ENCODE data around the gene THAP2.
"Not testable (repeated sequence)": the region's sequence is repeated elsewhere in the genome, so short reads cannot be mapped to it uniquely, and the experiment has no call there.

THAP2 gene

GRCh38 chr12:71664411-71665089 lies 449 bp downstream of the THAP2 start:
- Histone ChIP-seq H3K9me3 (ENCODE audit: insufficient read depth, low read depth, low read length) (no peaks in the 10 kb centered on the region), H3K4me1 (ENCODE audit: insufficient read depth, low read length) (no peaks in the 10 kb centered on the region; the same call in 1 of the 2 replicates), H3K36me3 (ENCODE audit: insufficient read depth, low read depth, low read length) (peaks cover 5% of the 10 kb centered on the region), H3K27me3 (ENCODE audit: insufficient read depth, low read length) (no peaks in the 10 kb centered on the region), H3K27ac (ENCODE audit: low read length) (peak overlapping the region; percentile 95), H3K9ac (ENCODE audit: low read depth, low read length) (peak overlapping the region; percentile 98), H3K4me3 (ENCODE audit: low read length) (peak overlapping the region; percentile 94)

- no peaks in the 10 kb centered on the region for H3K9me3 ChIP-seq (ENCODE audit: insufficient read depth, low read depth, low read length)
- no peaks in the 10 kb centered on the region for H3K27me3 ChIP-seq (ENCODE audit: insufficient read depth, low read length)
- peak overlapping the region; percentile 98 for H3K9ac ChIP-seq (ENCODE audit: low read depth, low read length)
- H3K27ac ChIP-seq (ENCODE audit: low read length) = peak overlapping the region; percentile 95
- H3K4me1 ChIP-seq (ENCODE audit: insufficient read depth, low read length) = no peaks in the 10 kb centered on the region; the same call in 1 of the 2 replicates
- peak overlapping the region; percentile 94 for H3K4me3 ChIP-seq (ENCODE audit: low read length)
- H3K36me3 ChIP-seq (ENCODE audit: insufficient read depth, low read depth, low read length) = no peaks in the 10 kb centered on the region
Measured at GRCh38 chr12:71665090-71665463, 976 bp downstream of the THAP2 start.

- peak overlapping the region; percentile 94; the same call in 1 of the 2 replicates for H3K4me3 ChIP-seq (ENCODE audit: low read length)
- H3K4me1 ChIP-seq (ENCODE audit: insufficient read depth, low read length) = no peaks in the 10 kb centered on the region; the same call in 1 of the 2 replicates
- H3K9me3 ChIP-seq (ENCODE audit: insufficient read depth, low read depth, low read length) = no peaks in the 10 kb centered on the region
- no peak overlapping the region for H3K9ac ChIP-seq (ENCODE audit: low read depth, low read length)
- H3K36me3 ChIP-seq (ENCODE audit: insufficient read depth, low read depth, low read length) = no peaks in the 10 kb centered on the region
- no peak overlapping the region for H3K27ac ChIP-seq (ENCODE audit: low read length)
- no peaks in the 10 kb centered on the region for H3K27me3 ChIP-seq (ENCODE audit: insufficient read depth, low read length)
Measured at GRCh38 chr12:71666259-71666658, 2.2 kb downstream of the THAP2 start.

- Histone ChIP-seq H3K27ac (ENCODE audit: low read length) (no peak overlapping the region), H3K9ac (ENCODE audit: low read depth, low read length) (no peak overlapping the region), H3K36me3 (ENCODE audit: insufficient read depth, low read depth, low read length) (no peaks in the 10 kb centered on the region), H3K9me3 (ENCODE audit: insufficient read depth, low read depth, low read length) (no peaks in the 10 kb centered on the region), H3K27me3 (ENCODE audit: insufficient read depth, low read length) (no peaks in the 10 kb centered on the region), H3K4me1 (ENCODE audit: insufficient read depth, low read length) (no peaks in the 10 kb centered on the region), H3K4me3 (ENCODE audit: low read length) (no peak overlapping the region)
Measured at GRCh38 chr12:71671311-71671710, 7.2 kb downstream of the THAP2 start.

GRCh38 chr12:71671816-71672215 lies 7.7 kb downstream of the THAP2 start:
- Histone ChIP-seq H3K4me3 (ENCODE audit: low read length) (no peak overlapping the region), H3K27me3 (ENCODE audit: insufficient read depth, low read length) (no peaks in the 10 kb centered on the region), H3K4me1 (ENCODE audit: insufficient read depth, low read length) (no peaks in the 10 kb centered on the region), H3K9ac (ENCODE audit: low read depth, low read length) (no peak overlapping the region), H3K9me3 (ENCODE audit: insufficient read depth, low read depth, low read length) (no peaks in the 10 kb centered on the region), H3K27ac (ENCODE audit: low read length) (no peak overlapping the region), H3K36me3 (ENCODE audit: insufficient read depth, low read depth, low read length) (no peaks in the 10 kb centered on the region)

- Histone ChIP-seq H3K27ac (ENCODE audit: low read length) (no peak overlapping the region), H3K4me1 (ENCODE audit: insufficient read depth, low read length) (no peaks in the 10 kb centered on the region), H3K9me3 (ENCODE audit: insufficient read depth, low read depth, low read length) (no peaks in the 10 kb centered on the region), H3K9ac (ENCODE audit: low read depth, low read length) (no peak overlapping the region), H3K4me3 (ENCODE audit: low read length) (no peak overlapping the region), H3K27me3 (ENCODE audit: insufficient read depth, low read length) (no peaks in the 10 kb centered on the region), H3K36me3 (ENCODE audit: insufficient read depth, low read depth, low read length) (no peaks in the 10 kb centered on the region)
Measured at GRCh38 chr12:71682466-71682865, 18.4 kb downstream of the THAP2 start.

GRCh38 chr12:71683633-71684032 lies 19.5 kb downstream of the THAP2 start:
- no peaks in the 10 kb centered on the region for H3K4me1 ChIP-seq (ENCODE audit: insufficient read depth, low read length)
- H3K36me3 ChIP-seq (ENCODE audit: insufficient read depth, low read depth, low read length) = no peaks in the 10 kb centered on the region
- H3K4me3 ChIP-seq (ENCODE audit: low read length) = no peak overlapping the region
- H3K27ac ChIP-seq (ENCODE audit: low read length) = no peak overlapping the region
- H3K9me3 ChIP-seq (ENCODE audit: insufficient read depth, low read depth, low read length) = no peaks in the 10 kb centered on the region
- H3K9ac ChIP-seq (ENCODE audit: low read depth, low read length) = no peak overlapping the region
- no peaks in the 10 kb centered on the region for H3K27me3 ChIP-seq (ENCODE audit: insufficient read depth, low read length)

GRCh38 chr12:71684081-71684480 lies 20.0 kb downstream of the THAP2 start:
- H3K27ac ChIP-seq (ENCODE audit: low read length) = no peak overlapping the region
- no peak overlapping the region for H3K4me3 ChIP-seq (ENCODE audit: low read length)
- H3K9ac ChIP-seq (ENCODE audit: low read depth, low read length) = no peak overlapping the region
- H3K27me3 ChIP-seq (ENCODE audit: insufficient read depth, low read length) = no peaks in the 10 kb centered on the region
- no peaks in the 10 kb centered on the region for H3K9me3 ChIP-seq (ENCODE audit: insufficient read depth, low read depth, low read length)
- H3K4me1 ChIP-seq (ENCODE audit: insufficient read depth, low read length) = no peaks in the 10 kb centered on the region
- H3K36me3 ChIP-seq (ENCODE audit: insufficient read depth, low read depth, low read length) = no peaks in the 10 kb centered on the region

- no peaks in the 10 kb centered on the region for H3K9me3 ChIP-seq (ENCODE audit: insufficient read depth, low read depth, low read length)
- H3K4me1 ChIP-seq (ENCODE audit: insufficient read depth, low read length) = no peaks in the 10 kb centered on the region
- peak overlapping the region; percentile 86 for H3K4me3 ChIP-seq (ENCODE audit: low read length)
- H3K36me3 ChIP-seq (ENCODE audit: insufficient read depth, low read depth, low read length) = no peaks in the 10 kb centered on the region
- H3K27me3 ChIP-seq (ENCODE audit: insufficient read depth, low read length) = no peaks in the 10 kb centered on the region
- peak overlapping the region; percentile 86 for H3K9ac ChIP-seq (ENCODE audit: low read depth, low read length)
- no peak overlapping the region for H3K27ac ChIP-seq (ENCODE audit: low read length)
Measured at GRCh38 chr12:71685312-71685906, 21.3 kb downstream of the THAP2 start.

GRCh38 chr12:71685914-71686657 lies 22.0 kb downstream of the THAP2 start, which contains the start of gene TMEM19:
Gene TMEM19, plus strand, starts transcription at chr12:71686082. Its CDS starts 599 bp downstream, at chr12:71686681.
- Histone ChIP-seq H3K9me3 (ENCODE audit: insufficient read depth, low read depth, low read length) (no peaks in the 10 kb centered on the region), H3K27me3 (ENCODE audit: insufficient read depth, low read length) (no peaks in the 10 kb centered on the region), H3K9ac (ENCODE audit: low read depth, low read length) (peak within 1 kb of the TSS; percentile 86), H3K27ac (ENCODE audit: low read length) (peak within 1 kb of the TSS; percentile 39), H3K4me1 (ENCODE audit: insufficient read depth, low read length) (no peaks in the 10 kb centered on the region), H3K36me3 (ENCODE audit: insufficient read depth, low read depth, low read length) (no peaks in the 10 kb centered on the region), H3K4me3 (ENCODE audit: low read length) (peak within 1 kb of the TSS; percentile 86)

GRCh38 chr12:71686658-71687025 lies 22.5 kb downstream of the THAP2 start:
- H3K36me3 ChIP-seq (ENCODE audit: insufficient read depth, low read depth, low read length) = no peaks in the 10 kb centered on the region
- peak overlapping the region; percentile 86; the same call in 1 of the 2 replicates for H3K9ac ChIP-seq (ENCODE audit: low read depth, low read length)
- peak overlapping the region; percentile 86 for H3K4me3 ChIP-seq (ENCODE audit: low read length)
- H3K9me3 ChIP-seq (ENCODE audit: insufficient read depth, low read depth, low read length) = no peaks in the 10 kb centered on the region
- H3K27ac ChIP-seq (ENCODE audit: low read length) = peak overlapping the region; percentile 39
- no peaks in the 10 kb centered on the region for H3K4me1 ChIP-seq (ENCODE audit: insufficient read depth, low read length)
- no peaks in the 10 kb centered on the region for H3K27me3 ChIP-seq (ENCODE audit: insufficient read depth, low read length)

- peak overlapping the region; percentile 86 for H3K4me3 ChIP-seq (ENCODE audit: low read length)
- H3K4me1 ChIP-seq (ENCODE audit: insufficient read depth, low read length); H3K9ac ChIP-seq (ENCODE audit: low read depth, low read length); H3K36me3 ChIP-seq (ENCODE audit: insufficient read depth, low read depth, low read length); H3K27ac ChIP-seq (ENCODE audit: low read length); H3K27me3 ChIP-seq (ENCODE audit: insufficient read depth, low read length); H3K9me3 ChIP-seq (ENCODE audit: insufficient read depth, low read depth, low read length): not testable (repeated sequence)
Measured at GRCh38 chr12:71687172-71687571, 23.1 kb downstream of the THAP2 start.

All from iPS-20b (cell line).